Measurements from ENCODE around the gene PARD3. TPM values are rescaled to one million over a fixed set of nuclear protein-coding genes. Genes with fewer than 3 reads are reported as not detected.

PARD3 gene
- total RNA-seq, 1 donor from 2014 or later = 22.9 TPM

- Mint-ChIP-seq H3K27me3 (ENCODE audit: unreplicated experiment) (peaks cover 2% of the 10 kb centered on the region), H3K9me3 (ENCODE audit: unreplicated experiment) (peaks cover 2% of the 10 kb centered on the region), H3K4me3 (ENCODE audit: unreplicated experiment) (no peak overlapping the region), H3K4me1 (ENCODE audit: low read depth, unreplicated experiment) (peaks cover 9% of the 10 kb centered on the region), H3K36me3 (ENCODE audit: unreplicated experiment) (no peaks in the 10 kb centered on the region), H3K27ac (ENCODE audit: unreplicated experiment) (no peak overlapping the region)
- TF ChIP-seq, protein P1, sequence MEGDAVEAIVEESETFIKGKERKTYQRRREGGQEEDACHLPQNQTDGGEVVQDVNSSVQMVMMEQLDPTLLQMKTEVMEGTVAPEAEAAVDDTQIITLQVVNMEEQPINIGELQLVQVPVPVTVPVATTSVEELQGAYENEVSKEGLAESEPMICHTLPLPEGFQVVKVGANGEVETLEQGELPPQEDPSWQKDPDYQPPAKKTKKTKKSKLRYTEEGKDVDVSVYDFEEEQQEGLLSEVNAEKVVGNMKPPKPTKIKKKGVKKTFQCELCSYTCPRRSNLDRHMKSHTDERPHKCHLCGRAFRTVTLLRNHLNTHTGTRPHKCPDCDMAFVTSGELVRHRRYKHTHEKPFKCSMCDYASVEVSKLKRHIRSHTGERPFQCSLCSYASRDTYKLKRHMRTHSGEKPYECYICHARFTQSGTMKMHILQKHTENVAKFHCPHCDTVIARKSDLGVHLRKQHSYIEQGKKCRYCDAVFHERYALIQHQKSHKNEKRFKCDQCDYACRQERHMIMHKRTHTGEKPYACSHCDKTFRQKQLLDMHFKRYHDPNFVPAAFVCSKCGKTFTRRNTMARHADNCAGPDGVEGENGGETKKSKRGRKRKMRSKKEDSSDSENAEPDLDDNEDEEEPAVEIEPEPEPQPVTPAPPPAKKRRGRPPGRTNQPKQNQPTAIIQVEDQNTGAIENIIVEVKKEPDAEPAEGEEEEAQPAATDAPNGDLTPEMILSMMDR (IDR thresholded peaks at IDR 0.05; ENCODE audit: partially characterized antibody, unreplicated experiment) = no peak
- no peak for DNase-seq
These were observed 391.1 kb downstream of the PARD3 start for GRCh38 chr10:34423673-34424625.

GRCh38 chr10:34420795-34421194 is 394.3 kb downstream of the PARD3 start:
- Mint-ChIP-seq H3K4me1 (ENCODE audit: low read depth, unreplicated experiment) (peaks cover 3% of the 10 kb centered on the region), H3K9me3 (ENCODE audit: unreplicated experiment) (peaks cover 2% of the 10 kb centered on the region), H3K4me3 (ENCODE audit: unreplicated experiment) (no peak overlapping the region), H3K27me3 (ENCODE audit: unreplicated experiment) (no peaks in the 10 kb centered on the region), H3K27ac (ENCODE audit: unreplicated experiment) (no peak overlapping the region), H3K36me3 (ENCODE audit: unreplicated experiment) (no peaks in the 10 kb centered on the region)
- TF ChIP-seq, protein P1 (IDR thresholded peaks at IDR 0.05; ENCODE audit: partially characterized antibody, unreplicated experiment) = no peak
- DNase-seq = no peak

GRCh38 chr10:34420273-34420672 is 394.8 kb downstream of the PARD3 start:
- DNase-seq = no peak
- Mint-ChIP-seq H3K27me3 (ENCODE audit: unreplicated experiment) (no peaks in the 10 kb centered on the region), H3K4me1 (ENCODE audit: low read depth, unreplicated experiment) (peaks cover 3% of the 10 kb centered on the region), H3K27ac (ENCODE audit: unreplicated experiment) (no peak overlapping the region), H3K36me3 (ENCODE audit: unreplicated experiment) (no peaks in the 10 kb centered on the region), H3K9me3 (ENCODE audit: unreplicated experiment) (peaks cover 2% of the 10 kb centered on the region), H3K4me3 (ENCODE audit: unreplicated experiment) (no peak overlapping the region)
- TF ChIP-seq, protein P1 (IDR thresholded peaks at IDR 0.05; ENCODE audit: partially characterized antibody, unreplicated experiment) = no peak

- Mint-ChIP-seq H3K4me1 (ENCODE audit: low read depth, unreplicated experiment) (peaks cover 2% of the 10 kb centered on the region), H3K9me3 (ENCODE audit: unreplicated experiment) (no peaks in the 10 kb centered on the region), H3K27me3 (ENCODE audit: unreplicated experiment) (no peaks in the 10 kb centered on the region), H3K4me3 (ENCODE audit: unreplicated experiment) (no peak overlapping the region), H3K36me3 (ENCODE audit: unreplicated experiment) (no peaks in the 10 kb centered on the region), H3K27ac (ENCODE audit: unreplicated experiment) (no peak overlapping the region)
- DNase-seq = no peak
- TF ChIP-seq, protein P1 (IDR thresholded peaks at IDR 0.05; ENCODE audit: partially characterized antibody, unreplicated experiment) = no peak
These were observed 400.1 kb downstream of the PARD3 start for GRCh38 chr10:34415039-34415438.
